SW480 (cell line): ENCODE measurements around the gene DPP10.

Experiments
- DNase-seq: peaks from one replicate; pipeline ENCODE4 v3.0.0-alpha.2; 2016; ENCODE audit warnings: low spot score

The DPP10 gene

DNA sequence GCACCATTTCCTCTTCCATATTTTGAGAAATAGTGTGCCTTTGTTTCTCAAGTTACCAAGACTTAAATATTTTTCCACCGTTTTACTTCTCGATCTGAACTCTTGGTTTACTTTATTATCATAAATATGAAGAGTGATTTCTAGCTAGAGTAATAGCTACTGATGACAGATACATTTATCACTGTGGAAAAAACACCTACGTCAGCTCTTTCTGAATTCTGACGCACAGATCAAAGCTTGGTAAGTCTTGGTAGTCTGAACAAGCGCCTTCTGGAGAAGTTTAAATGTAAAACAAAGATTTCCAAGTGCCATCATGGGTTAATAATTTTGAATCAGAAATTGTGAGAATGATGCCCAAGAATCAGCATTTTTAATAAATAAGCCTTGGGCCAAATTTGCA is 367.7 kb downstream of the DPP10 start:
- DNase-seq = no peak

DNA sequence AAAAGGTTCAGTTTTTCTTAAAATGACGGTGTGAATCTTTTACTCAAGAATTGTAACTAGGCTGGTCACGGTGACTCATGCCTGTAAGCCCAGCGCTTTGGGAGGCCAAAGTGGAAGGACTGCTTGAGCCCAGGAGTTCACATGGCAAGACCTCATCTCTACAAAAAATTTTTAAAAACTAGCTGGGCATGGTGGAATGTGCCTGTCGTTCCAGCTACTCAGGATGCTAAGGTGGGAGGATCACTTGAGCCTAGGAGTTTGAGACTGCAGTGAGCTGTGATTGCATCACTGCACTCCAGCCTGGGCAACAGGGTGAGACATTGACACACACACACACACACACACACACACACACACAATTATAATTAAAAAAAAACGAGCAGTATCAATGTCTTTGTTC is 369.8 kb downstream of the DPP10 start:
- DNase-seq = no peak

DNA sequence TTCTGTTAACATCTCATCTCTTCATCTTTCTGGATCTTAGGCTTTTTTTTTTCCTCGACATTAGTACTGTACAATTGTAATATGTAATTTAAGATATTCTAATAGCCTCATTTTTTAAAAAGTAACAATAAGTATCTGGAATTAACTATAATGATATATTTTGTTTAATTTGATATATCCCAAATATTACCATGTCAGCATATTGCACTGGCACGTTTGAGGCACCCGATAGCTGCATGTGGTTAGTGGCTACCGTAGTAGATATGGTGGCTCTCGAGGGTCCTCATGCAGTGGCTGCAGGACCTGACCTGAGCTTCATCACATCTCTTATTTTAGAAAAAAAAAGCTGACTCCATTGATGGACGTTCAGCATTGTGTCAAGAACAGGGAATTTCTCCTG is 371.9 kb downstream of the DPP10 start:
- DNase-seq = no peak

- no peak for DNase-seq
Measured at GRCh38 chr2:114821055-114821454, 378.6 kb downstream of the DPP10 start.

GRCh38 chr2:114843963-114844362 is 401.5 kb downstream of the DPP10 start:
- DNase-seq = no peak

DNA sequence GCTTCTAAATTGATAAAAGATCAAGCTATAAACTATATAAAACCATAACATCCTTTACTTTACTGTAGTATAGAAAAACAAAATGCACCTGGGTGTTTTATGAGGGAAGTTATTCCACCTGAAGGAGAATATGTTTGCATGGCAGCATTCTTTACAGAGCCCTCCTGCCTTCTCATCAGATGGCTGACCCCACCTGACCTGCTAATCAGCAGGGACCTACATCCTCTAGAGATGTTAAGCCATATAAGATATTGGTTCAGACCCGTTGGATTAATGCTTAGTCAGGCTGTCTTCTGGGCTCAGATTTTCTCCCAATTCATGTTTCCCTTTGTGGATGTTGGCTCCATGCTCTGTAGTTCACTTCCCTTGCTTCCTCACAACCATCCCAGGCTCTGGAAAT is 414.8 kb downstream of the DPP10 start:
- DNase-seq = no peak

DNA sequence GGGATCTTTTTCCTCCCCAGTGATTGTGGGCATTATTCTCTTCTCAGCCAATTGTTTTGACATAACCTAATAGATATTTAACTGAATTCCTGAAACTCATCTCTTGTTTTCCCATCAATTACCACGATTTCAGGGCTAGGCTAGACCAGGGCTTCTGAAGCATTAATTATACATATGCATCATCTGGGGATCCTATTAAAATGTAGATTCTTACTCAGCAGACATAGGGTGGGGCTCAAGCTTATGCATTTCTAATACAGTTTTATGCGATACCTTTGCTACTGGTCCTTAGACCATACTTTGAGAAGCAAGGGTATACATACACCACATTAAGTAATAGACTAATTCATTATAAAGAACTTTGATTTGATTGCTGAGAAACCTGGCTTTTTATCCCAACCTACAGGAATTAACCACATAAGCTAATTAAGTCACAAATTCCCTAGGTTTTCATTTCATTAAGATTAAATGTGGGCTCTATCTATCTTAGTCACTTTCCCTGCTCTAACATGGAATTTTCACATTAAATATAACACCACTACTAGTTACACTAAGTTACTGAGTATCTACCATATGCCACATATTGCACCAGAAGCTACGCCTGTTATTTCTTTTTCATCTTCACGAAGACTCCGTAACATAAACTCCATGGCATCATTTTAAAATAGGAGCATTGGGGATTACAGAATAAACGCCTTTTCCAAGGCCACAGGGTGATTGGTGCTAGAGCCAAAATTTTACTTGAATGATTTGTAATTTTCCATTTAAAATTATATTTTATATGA is 417.5 kb downstream of the DPP10 start:
- no peak for DNase-seq

- no peak for DNase-seq
Measured at GRCh38 chr2:114862243-114862642, 419.8 kb downstream of the DPP10 start.

GRCh38 chr2:114864901-114865300 is 422.5 kb downstream of the DPP10 start:
- no peak for DNase-seq

GRCh38 chr2:114880046-114880445 is 437.6 kb downstream of the DPP10 start:
- no peak for DNase-seq

- DNase-seq = peak; percentile 10
Measured at GRCh38 chr2:114919985-114920384, 477.5 kb downstream of the DPP10 start.

- DNase-seq = no peak
Measured at GRCh38 chr2:114922076-114922475, 479.6 kb downstream of the DPP10 start.

GRCh38 chr2:114925296-114926255 is 483.1 kb downstream of the DPP10 start:
- no peak for DNase-seq

DNA sequence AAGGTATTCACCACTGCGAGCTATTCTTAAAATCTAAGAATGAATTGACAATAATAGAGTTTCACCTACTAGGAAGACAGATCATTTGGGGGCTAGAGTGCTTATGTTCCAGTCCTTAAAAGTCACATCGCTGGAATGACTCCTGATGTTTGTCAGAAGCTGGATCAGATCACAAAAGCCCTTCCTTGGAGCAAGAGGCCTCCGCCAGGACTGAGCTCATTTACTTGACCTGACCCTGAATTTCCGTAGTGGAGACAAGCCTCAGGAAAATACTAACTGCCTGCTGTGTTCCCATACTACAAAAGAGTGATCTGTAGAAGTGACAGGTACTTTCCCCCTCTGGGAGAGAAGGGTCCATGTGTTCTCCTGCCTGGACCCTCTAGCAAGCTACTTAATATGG is 483.9 kb downstream of the DPP10 start:
- no peak for DNase-seq

- DNase-seq = no peak
Measured at GRCh38 chr2:114929225-114929624, 486.8 kb downstream of the DPP10 start.

DNA sequence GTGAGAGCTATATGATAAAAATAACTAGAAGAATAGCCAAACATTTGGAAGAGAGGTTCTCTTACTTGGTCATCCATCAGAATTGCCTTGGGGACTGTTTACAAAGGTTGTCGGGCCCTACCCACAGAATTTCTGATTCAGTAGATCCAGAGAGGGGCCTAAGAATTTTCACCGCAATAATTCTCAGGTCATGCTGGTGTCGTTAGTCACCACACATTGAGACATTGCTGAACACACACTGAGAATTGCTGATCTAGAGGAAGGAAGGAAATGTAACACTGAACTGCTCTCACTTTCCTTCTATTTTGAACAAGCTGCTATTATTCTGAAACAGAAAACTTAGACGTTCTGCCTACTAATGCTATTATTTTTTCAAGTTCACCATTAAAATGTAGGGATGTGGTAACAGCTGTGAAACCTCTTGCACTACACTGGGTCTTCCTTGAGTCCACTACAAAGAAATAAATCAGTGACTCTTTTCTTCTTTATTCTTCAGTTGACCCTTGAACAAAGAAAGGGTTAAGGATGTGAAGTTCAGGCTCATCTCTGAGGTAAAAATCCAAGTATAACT is 491.3 kb downstream of the DPP10 start:
- no peak for DNase-seq

DNA sequence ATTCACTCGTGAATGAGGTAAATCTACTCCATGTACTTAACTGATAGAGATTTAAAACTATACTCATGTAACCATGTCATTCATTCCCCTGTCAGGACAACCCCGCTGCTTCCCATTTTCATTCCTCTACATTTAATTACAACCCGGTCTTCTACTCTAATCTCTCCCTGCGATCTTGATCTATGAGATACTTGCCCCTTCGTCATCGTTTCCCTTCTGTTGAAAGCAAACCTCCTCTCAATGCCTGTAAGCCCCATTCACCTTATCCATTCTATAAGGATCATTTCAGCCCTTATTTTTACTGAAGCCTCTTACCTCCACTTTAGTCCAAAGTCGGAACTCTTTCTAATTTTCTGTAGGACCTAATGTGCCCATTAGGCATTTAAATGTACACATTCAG is 492.6 kb downstream of the DPP10 start:
- no peak for DNase-seq

DNA sequence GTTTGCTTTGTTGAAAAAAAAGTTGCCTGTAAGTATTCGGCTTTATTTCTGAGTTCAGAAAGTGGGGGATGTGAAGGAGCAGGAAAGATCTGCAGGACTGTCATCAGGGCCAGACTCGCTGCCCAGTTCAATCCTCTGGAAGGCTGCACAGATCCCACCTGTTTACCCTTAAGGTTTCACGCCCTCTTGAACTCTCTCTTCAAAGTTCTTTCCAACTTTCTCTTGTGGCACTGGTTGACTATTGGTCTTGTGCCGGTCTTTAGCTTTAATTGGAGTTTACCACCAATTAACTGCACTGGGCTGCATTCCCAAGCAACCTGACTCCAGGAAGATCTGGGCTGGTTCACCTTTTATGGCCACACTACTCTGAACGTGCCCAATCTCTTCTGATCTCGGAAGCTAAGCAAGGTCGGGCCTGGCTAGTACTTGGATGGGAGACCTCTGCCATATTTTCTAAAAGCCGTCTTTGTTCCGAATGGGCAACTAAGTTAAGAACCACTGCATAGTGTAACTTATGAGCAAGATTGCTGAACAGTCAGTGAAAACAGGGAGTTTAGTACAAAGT is 495.0 kb downstream of the DPP10 start:
- no peak for DNase-seq

DNA sequence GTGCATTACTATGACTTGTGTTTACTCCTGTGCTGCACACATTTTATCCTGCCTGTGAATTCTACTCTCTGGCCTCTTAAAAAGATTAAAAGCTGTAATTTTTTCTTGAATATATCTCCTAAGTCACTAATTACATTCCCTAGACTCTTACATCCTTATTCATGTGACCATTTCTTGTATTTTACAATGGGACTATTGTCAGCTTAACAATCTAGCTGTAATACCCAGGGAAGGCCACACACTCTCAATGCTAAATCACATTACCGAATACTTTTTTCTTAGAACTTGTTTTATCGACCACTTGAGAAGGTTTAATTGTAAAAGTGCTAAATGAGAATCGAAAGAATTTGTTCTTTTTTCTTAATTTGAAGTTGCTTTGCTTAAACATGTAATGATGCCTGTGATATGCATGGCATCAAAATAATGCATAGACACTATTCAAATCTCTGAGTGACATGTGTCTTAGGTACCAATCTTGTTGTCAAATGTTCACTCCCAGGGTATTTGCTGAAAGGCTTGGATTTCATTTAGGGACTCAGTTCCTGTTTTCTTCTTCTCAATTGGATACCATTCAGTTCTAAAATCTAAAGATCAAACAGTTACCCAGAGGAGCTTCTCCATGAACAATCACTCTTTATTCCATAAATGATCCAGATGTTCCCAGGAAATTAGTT is 498.5 kb downstream of the DPP10 start:
- no peak for DNase-seq

DNA sequence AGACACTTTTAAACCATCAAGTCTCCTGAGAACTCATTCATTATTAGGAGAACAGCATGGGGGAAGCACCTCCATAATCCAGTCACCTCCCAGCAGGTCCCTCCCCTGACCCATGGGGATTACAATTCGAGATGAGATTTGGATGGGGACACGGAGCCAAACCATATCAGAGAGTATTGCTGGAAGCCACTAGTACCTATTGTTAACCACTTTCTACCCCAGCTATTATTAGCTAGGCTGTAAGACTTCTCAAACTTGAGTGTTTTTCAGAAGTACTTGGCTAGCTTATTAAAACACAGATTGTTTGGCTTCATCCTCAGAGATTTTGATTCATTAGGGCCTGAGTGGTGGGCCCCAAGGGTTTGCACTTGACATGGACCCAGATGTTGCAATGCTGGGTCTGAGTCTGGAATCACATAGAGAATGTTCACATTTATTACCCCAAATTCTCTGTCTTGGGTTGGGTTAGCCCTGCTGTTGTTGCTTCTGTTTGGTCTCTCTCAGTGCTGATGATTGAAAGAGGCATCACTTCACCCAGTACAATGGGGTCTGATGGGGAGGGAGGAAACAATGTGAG is 506.9 kb downstream of the DPP10 start:
- DNase-seq = no peak

DNA sequence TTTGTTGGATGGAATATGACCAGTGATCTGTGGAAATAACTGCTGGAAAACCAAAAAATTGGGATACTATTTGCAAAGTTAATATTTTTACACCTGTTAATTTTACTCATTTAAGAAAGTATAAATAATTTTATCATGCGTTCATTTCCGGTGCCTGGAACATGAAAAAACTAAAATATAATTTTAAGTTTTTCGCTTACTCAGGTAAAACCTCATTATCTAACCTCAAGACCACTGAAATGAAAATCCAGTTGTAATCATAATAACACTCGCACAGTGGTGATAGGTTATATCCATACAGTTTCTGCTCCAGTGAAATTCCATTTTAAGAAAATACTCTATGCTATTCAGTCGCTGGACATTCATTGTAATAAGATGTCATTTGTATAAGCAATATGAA is 517.9 kb downstream of the DPP10 start:
- DNase-seq = no peak

DNA sequence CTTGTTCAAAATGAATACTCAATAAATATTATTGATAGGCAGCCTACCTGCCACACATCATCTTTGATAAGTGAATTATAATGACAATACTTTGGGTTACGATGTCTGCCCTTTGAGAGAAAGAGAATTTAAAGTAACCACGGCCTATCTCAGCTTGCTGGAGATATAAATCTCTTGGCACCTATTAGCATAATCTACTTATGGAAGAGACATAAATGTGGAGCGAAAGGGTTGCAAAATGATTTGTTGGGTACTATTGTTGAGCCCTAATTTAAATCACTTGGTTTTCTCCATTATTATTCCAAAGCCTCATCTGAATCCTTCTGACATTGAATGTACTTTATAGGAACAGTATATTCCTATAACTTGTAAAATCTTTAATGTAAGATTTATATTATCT is 520.1 kb downstream of the DPP10 start:
- DNase-seq = no peak
